Measurements from ENCODE around the gene URI1.

DNA sequence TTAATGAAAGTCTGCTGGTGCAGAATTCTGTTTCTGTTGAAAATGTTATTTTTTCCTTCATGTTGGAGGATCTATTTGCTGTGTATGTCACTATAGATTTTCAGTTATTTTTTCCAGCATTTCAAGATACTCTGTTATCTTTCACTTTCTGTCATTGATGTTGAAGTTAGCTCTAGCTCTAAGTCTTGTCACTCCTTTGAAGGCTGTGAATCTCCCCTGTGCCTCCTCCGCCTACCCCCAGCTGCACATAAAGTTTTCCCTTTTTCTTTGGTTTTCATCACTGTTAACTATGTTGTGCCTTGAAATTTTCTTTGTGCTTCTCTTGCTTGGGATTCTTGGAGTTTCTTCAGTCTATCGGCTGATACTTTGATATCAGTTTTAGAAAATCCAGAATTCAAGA is 20.8 kb downstream of the URI1 start:
- TF ChIP-seq ZNF670 (tag by site-specific recombination; IDR thresholded peaks at IDR 0.05; ENCODE audit: low read depth) = no peak
- no peak for TF ChIP-seq ZNF175 (tag by site-specific recombination; IDR thresholded peaks at IDR 0.05)
- TF ChIP-seq ZNF146 (tag by site-specific recombination; IDR thresholded peaks at IDR 0.05) = no peak
- TF ChIP-seq, protein P1, sequence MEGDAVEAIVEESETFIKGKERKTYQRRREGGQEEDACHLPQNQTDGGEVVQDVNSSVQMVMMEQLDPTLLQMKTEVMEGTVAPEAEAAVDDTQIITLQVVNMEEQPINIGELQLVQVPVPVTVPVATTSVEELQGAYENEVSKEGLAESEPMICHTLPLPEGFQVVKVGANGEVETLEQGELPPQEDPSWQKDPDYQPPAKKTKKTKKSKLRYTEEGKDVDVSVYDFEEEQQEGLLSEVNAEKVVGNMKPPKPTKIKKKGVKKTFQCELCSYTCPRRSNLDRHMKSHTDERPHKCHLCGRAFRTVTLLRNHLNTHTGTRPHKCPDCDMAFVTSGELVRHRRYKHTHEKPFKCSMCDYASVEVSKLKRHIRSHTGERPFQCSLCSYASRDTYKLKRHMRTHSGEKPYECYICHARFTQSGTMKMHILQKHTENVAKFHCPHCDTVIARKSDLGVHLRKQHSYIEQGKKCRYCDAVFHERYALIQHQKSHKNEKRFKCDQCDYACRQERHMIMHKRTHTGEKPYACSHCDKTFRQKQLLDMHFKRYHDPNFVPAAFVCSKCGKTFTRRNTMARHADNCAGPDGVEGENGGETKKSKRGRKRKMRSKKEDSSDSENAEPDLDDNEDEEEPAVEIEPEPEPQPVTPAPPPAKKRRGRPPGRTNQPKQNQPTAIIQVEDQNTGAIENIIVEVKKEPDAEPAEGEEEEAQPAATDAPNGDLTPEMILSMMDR (tag by site-specific recombination; IDR thresholded peaks at IDR 0.05) = no peak
- TF ChIP-seq, protein P2, sequence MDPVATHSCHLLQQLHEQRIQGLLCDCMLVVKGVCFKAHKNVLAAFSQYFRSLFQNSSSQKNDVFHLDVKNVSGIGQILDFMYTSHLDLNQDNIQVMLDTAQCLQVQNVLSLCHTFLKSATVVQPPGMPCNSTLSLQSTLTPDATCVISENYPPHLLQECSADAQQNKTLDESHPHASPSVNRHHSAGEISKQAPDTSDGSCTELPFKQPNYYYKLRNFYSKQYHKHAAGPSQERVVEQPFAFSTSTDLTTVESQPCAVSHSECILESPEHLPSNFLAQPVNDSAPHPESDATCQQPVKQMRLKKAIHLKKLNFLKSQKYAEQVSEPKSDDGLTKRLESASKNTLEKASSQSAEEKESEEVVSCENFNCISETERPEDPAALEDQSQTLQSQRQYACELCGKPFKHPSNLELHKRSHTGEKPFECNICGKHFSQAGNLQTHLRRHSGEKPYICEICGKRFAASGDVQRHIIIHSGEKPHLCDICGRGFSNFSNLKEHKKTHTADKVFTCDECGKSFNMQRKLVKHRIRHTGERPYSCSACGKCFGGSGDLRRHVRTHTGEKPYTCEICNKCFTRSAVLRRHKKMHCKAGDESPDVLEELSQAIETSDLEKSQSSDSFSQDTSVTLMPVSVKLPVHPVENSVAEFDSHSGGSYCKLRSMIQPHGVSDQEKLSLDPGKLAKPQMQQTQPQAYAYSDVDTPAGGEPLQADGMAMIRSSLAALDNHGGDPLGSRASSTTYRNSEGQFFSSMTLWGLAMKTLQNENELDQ (tag by site-specific recombination; IDR thresholded peaks at IDR 0.05; ENCODE audit: low read depth) = no peak

Data from HEK293 (cell line).